IMR-90 (cell line): Measurements from ENCODE around the gene LIMS1. TPM values are rescaled to one million over a fixed set of nuclear protein-coding genes. Genes with fewer than 3 reads are reported as not detected.

Experiments
- ATAC-seq: fragments of 200-7000 bp; cut with Tn5 transposase; 2 replicates; pipeline ENCODE4 v1.9.1; 2020; ENCODE audit warnings: low read depth, mild to moderate bottlenecking, moderate library complexity
- BruUV-seq: library from RNA; stranded (reverse); fragments of 400-500 nt; replicated peaks from 2 replicates; lab custom pipeline; 2021; lab: Mats Ljungman, UMichigan
- CTCF ChIA-PET: fragments of 300-600 bp; formaldehyde crosslinking; extraction: SDS; loops from one replicate; lab custom pipeline; 2021; ENCODE audit warnings: antibody characterized with exemption; lab: Yijun Ruan, JAX
- POLR2A ChIA-PET: fragments of 300-600 bp; sonication (Branson Sonifier 250); formaldehyde crosslinking; loops from one replicate; lab custom pipeline; 2022; ENCODE audit warnings: antibody characterized with exemption; ENCODE audit not compliant: unreplicated experiment; lab: Charles Lee
- DNase-seq: peaks from one replicate; pipeline ENCODE4 v3.0.0; 2013
- H2AFZ ChIP-seq: replicated peaks from 2 replicates; pipeline ENCODE3; 2013; ENCODE audit warnings: low read length, mild to moderate bottlenecking; ENCODE audit not compliant: poor library complexity
- H2AK5ac ChIP-seq: 2 replicates; pipeline ENCODE4 v1.6.1; 2013; ENCODE audit warnings: low read depth, low read length, inconsistent platforms
- H2AK9ac ChIP-seq: replicated peaks from 2 replicates; pipeline ENCODE3; 2013; ENCODE audit warnings: mild to moderate bottlenecking, low read depth, low read length, moderate library complexity; ENCODE audit not compliant: poor library complexity
- H2BK120ac ChIP-seq: 2 replicates; pipeline ENCODE4 v1.6.1; 2013; ENCODE audit warnings: low read depth, low read length, inconsistent platforms
- H2BK15ac ChIP-seq: 3 replicates; pipeline ENCODE4 v1.6.1; 2013; ENCODE audit warnings: low read depth, low read length, inconsistent platforms
- H2BK20ac ChIP-seq: 2 replicates; pipeline ENCODE4 v1.6.1; 2013; ENCODE audit warnings: low read depth, mild to moderate bottlenecking, inconsistent platforms, low read length, moderate library complexity
- H2BK5ac ChIP-seq: 2 replicates; pipeline ENCODE4 v1.6.1; 2013; ENCODE audit warnings: mild to moderate bottlenecking, low read depth, low read length, inconsistent platforms; ENCODE audit not compliant: poor library complexity, severe bottlenecking
- H3K14ac ChIP-seq: replicated peaks from 2 replicates; pipeline ENCODE4 v1.6.1; 2013; ENCODE audit warnings: low read depth, low read length, inconsistent platforms
- H3K18ac ChIP-seq: 2 replicates; pipeline ENCODE4 v1.6.1; 2013; ENCODE audit warnings: low read depth, low read length, control low read depth
- H3K23ac ChIP-seq: 2 replicates; pipeline ENCODE4 v1.6.1; 2013; ENCODE audit warnings: low read depth, low read length, inconsistent platforms
- H3K27ac ChIP-seq: 2 replicates; pipeline ENCODE4 v1.5.1; 2013; ENCODE audit warnings: mild to moderate bottlenecking, control low read depth, low read length; ENCODE audit not compliant: insufficient read depth
- H3K27me3 ChIP-seq: 2 replicates; pipeline ENCODE4 v1.6.1; 2013; ENCODE audit warnings: low read length; ENCODE audit not compliant: control insufficient read depth, insufficient read depth
- H3K36me3 ChIP-seq: 2 replicates; pipeline ENCODE4 v1.6.1; 2013; ENCODE audit warnings: low read length, mixed read lengths; ENCODE audit not compliant: control insufficient read depth, insufficient read depth
- H3K4ac ChIP-seq: 2 replicates; pipeline ENCODE4 v1.6.1; 2013; ENCODE audit warnings: low read depth, low read length, inconsistent platforms
- H3K4me1 ChIP-seq: 2 replicates; pipeline ENCODE4 v1.6.1; 2013; ENCODE audit warnings: low read length, mixed read lengths; ENCODE audit not compliant: control insufficient read depth, insufficient read depth
- H3K4me2 ChIP-seq: 2 replicates; pipeline ENCODE4 v1.6.1; 2013; ENCODE audit warnings: low read depth, mild to moderate bottlenecking, control low read depth, low read length, moderate library complexity
- H3K4me3 ChIP-seq: 2 replicates; pipeline ENCODE4 v1.5.1; 2013; ENCODE audit warnings: low read depth, mild to moderate bottlenecking, control low read depth, low read length, moderate library complexity; ENCODE audit not compliant: insufficient read depth
- H3K56ac ChIP-seq: 2 replicates; pipeline ENCODE4 v1.6.1; 2013; ENCODE audit warnings: low read length, inconsistent platforms; ENCODE audit not compliant: insufficient read depth; ENCODE audit errors: extremely low read depth
- H3K79me1 ChIP-seq, 2 experiments: 2 replicates each; pipeline ENCODE4 v1.6.1; 2013; ENCODE audit warnings: low read length in 2 of 2, inconsistent platforms in 1 of 2, low read depth in 1 of 2
- H3K9ac ChIP-seq: 2 replicates; pipeline ENCODE4 v1.6.1; 2013; ENCODE audit warnings: low read depth, low read length, control low read depth
- H3K9me1 ChIP-seq: 2 replicates; pipeline ENCODE4 v1.6.1; 2013; ENCODE audit warnings: low read length, inconsistent platforms; ENCODE audit not compliant: insufficient read depth
- H3K9me3 ChIP-seq: 2 replicates; pipeline ENCODE4 v1.6.1; 2013; ENCODE audit warnings: low read length; ENCODE audit not compliant: control insufficient read depth, insufficient read depth
- H4K20me1 ChIP-seq: 2 replicates; pipeline ENCODE4 v1.6.1; 2013; ENCODE audit warnings: low read length, inconsistent platforms; ENCODE audit not compliant: insufficient read depth
- H4K5ac ChIP-seq: 2 replicates; pipeline ENCODE4 v1.6.1; 2013; ENCODE audit warnings: mild to moderate bottlenecking, low read depth, low read length, control low read depth
- H4K8ac ChIP-seq, 2 experiments: 2 replicates each; pipeline ENCODE4 v1.6.1; 2013; ENCODE audit warnings: low read depth in 2 of 2, low read length in 2 of 2, control low read depth in 1 of 2, inconsistent platforms in 1 of 2
- H4K91ac ChIP-seq: 2 replicates; pipeline ENCODE4 v1.6.1; 2013; ENCODE audit warnings: low read depth, low read length, inconsistent platforms; ENCODE audit not compliant: insufficient read depth
- BHLHE40 ChIP-seq: fragments of 150-350 bp; IDR thresholded peaks from 2 replicates; pipeline ENCODE4 v1.6.1; 2016; ENCODE audit warnings: mild to moderate bottlenecking, low read depth, low read length
- CHD1 ChIP-seq: IDR thresholded peaks from 2 replicates; pipeline ENCODE4 v1.6.1; 2012; ENCODE audit warnings: low read depth, low read length, improper control_type of control experiment
- FOS ChIP-seq: fragments of 150-350 bp; IDR thresholded peaks from 2 replicates; pipeline ENCODE4 v1.6.1; 2016; ENCODE audit warnings: low read depth, low read length
- MAFK ChIP-seq: IDR thresholded peaks from 2 replicates; pipeline ENCODE4 v1.6.1; 2012; ENCODE audit warnings: low read depth, low read length, improper control_type of control experiment
- MAZ ChIP-seq: IDR thresholded peaks from 2 replicates; pipeline ENCODE4 v1.6.1; 2012; ENCODE audit warnings: low read depth, mild to moderate bottlenecking, low read length, improper control_type of control experiment, moderate library complexity, borderline replicate concordance
- MXI1 ChIP-seq: IDR thresholded peaks from 2 replicates; pipeline ENCODE4 v1.6.1; 2012; ENCODE audit warnings: low read depth, mild to moderate bottlenecking, low read length, moderate library complexity, borderline replicate concordance
- NFE2L2 ChIP-seq: fragments of 150-350 bp; IDR thresholded peaks from 2 replicates; pipeline ENCODE4 v1.6.1; 2016; ENCODE audit warnings: low read depth, mild to moderate bottlenecking, low read length
- POLR2A ChIP-seq: IDR thresholded peaks from 2 replicates; pipeline ENCODE4 v1.6.1; 2012; ENCODE audit warnings: mild to moderate bottlenecking, low read depth, low read length
- RAD21 ChIP-seq: IDR thresholded peaks from 2 replicates; pipeline ENCODE4 v1.6.1; 2012; ENCODE audit warnings: low read length, improper control_type of control experiment
- RCOR1 ChIP-seq: IDR thresholded peaks from 2 replicates; pipeline ENCODE4 v1.6.1; 2012; ENCODE audit warnings: mild to moderate bottlenecking, low read length, improper control_type of control experiment; ENCODE audit not compliant: insufficient replicate concordance
- RFX5 ChIP-seq: IDR thresholded peaks from 2 replicates; pipeline ENCODE4 v1.8.0; 2012; ENCODE audit warnings: low read depth, mild to moderate bottlenecking, low read length, moderate library complexity
- SMC3 ChIP-seq: fragments of 150-350 bp; IDR thresholded peaks from 2 replicates; pipeline ENCODE4 v1.6.1; 2016; ENCODE audit warnings: low read depth, mild to moderate bottlenecking, antibody characterized with exemption, low read length, moderate library complexity
- WGBS, 2 experiments: methylation state at CpG; one replicate each; pipeline versions ENCODE4 v1.1.5 to v1.1.7; 2013; ENCODE audit warnings: missing lambda C conversion rate in 2 of 2; ENCODE audit not compliant: insufficient read length in 1 of 2; ENCODE audit errors: extremely low coverage in 2 of 2; 5-methylcytosine and 5-hydroxymethylcytosine counted together
- dilution Hi-C: fragments of 300-500 bp; cut with HindIII; formaldehyde crosslinking; loops from one replicate; pipeline ENCODE4 v1.14.3; 2018; ENCODE audit warnings: low sequenced_read_pairs; ENCODE audit not compliant: unreplicated experiment
- in situ Hi-C: fragments of 300-500 bp; cut with MboI; formaldehyde crosslinking; loops from 3 replicates; pipeline ENCODE4 v1.14.3; 2019; ENCODE audit warnings: low sequenced_read_pairs, inconsistent platforms, mixed read lengths
- intact Hi-C: fragments of 100-400 bp; cut with micrococcal nuclease; formaldehyde crosslinking; loops from 2 replicates; pipeline ENCODE4 v1.10.0; 2022
- polyA plus RNA-seq, 3 experiments: library from polyadenylated mRNA; depleted of rRNA; stranded (reverse); fragments of >200 nt; gene quantifications; 2 replicates each; pipeline ENCODE4 v1.2.3, GENCODE V29; 2012; ENCODE audit warnings: low replicate concordance in 1 of 3
- total RNA-seq: library from RNA; depleted of rRNA; stranded (reverse); fragments of >200 nt; gene quantifications from 2 replicates; pipeline ENCODE4 v1.2.3, GENCODE V29; 2012
- TF ChIP-seq, protein P1 (sequence below): fragments of 150-350 bp; IDR thresholded peaks from 2 replicates; pipeline ENCODE4 v1.6.1; 2016; ENCODE audit warnings: low read depth, mild to moderate bottlenecking, low read length, moderate library complexity, borderline replicate concordance
- TF ChIP-seq, protein P2 (sequence below): conservative IDR thresholded peaks from 2 replicates; pipeline ENCODE4 v1.5.1; 2012; ENCODE audit warnings: mild to moderate bottlenecking, low read depth, low read length, improper control_type of control experiment
- TF ChIP-seq, protein P3 (sequence below): fragments of 150-350 bp; IDR thresholded peaks from 2 replicates; pipeline ENCODE4 v1.6.1; 2017; ENCODE audit warnings: mild to moderate bottlenecking, antibody characterized with exemption, low read length, low read depth

Gene LIMS1
- total and polyA plus RNA-seq, 2 of the 4 experiments (the other 2 are of a cell fraction), result 59.1 to 131 TPM

DNA sequence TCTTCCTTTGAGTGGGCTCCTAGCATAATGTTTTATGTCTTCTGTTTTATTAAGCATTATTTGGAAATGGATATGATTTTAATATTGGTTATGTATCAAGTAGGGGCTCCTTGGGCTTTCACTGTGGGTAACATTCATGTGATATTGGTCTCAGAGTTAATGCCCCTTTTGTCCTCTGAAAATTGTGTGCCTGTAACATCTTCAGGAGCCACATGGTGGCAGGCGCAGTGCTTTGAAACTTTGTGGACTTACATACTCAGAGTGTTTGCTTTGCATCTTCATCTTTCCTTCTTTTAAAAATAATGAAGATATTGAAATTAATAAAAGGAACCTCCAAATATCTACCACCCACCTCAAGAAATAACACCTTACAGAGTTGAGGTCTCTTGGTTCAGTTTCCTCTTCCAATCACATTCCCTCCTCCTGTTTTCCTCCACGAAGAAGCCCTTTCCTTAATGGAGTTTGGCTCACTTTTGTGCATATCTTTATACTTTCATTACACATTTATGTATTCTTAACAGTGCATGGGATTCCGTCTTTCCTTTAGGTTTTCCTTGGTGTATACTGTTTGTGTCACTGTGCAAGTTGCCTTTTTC is 73.5 kb downstream of the LIMS1 start:
- Histone ChIP-seq H3K27me3 (no peaks in the 10 kb centered on the region), H3K14ac (no peak overlapping the region), H3K4me1 (peaks cover 10% of the 10 kb centered on the region), H3K18ac (no peak overlapping the region), H3K23ac (no peak overlapping the region), H3K4me2 (no peak overlapping the region), H3K4me3 (no peak overlapping the region), H4K5ac (no peak overlapping the region), H3K9ac (no peak overlapping the region), H2AFZ (no peak overlapping the region), H2BK5ac (no peak overlapping the region), H3K9me3 (no peaks in the 10 kb centered on the region), H3K27ac (no peak overlapping the region), H3K9me1 (peaks cover 18% of the 10 kb centered on the region), H2BK20ac (no peak overlapping the region), H3K56ac (no peak overlapping the region), H2BK120ac (no peak overlapping the region), H2AK5ac (no peak overlapping the region), H3K79me1 (peaks cover 14 to 77% of the 10 kb centered on the region in 2 experiments), H2AK9ac (no peak overlapping the region), H3K4ac (no peak overlapping the region), H2BK15ac (no peak overlapping the region), H4K20me1 (peaks cover 34% of the 10 kb centered on the region), H4K8ac (no peak overlapping the region), H4K91ac (no peak overlapping the region), H3K36me3 (0 out of 2 replicates have a peak, but pooled peaks cover 2% of the 10 kb centered on the region)
- DNase-seq (peak; percentile 59), ATAC-seq (peak; percentile 68; the same call in 1 of the 2 replicates)
- no TSS peak for BruUV-seq
- in situ Hi-C loops, result no loop called here
- dilution Hi-C loops, result no loop called here
- ChIA-PET CTCF (no interaction called here), POLR2A (no interaction called here)
- intact Hi-C loops, result loop anchor here (1.0 kb wide), 1 partner anchor 28 kb away; no protein-coding TSS in a partner anchor
- no CpG with 5 or more reads among the region's 3 CpGs for WGBS, 2 experiments
- TF ChIP-seq POLR2A, result no peak
- TF ChIP-seq MAZ, result no peak
- peak; percentile 81 for TF ChIP-seq RAD21
- TF ChIP-seq RCOR1, result no peak
- TF ChIP-seq NFE2L2, result no peak
- peak; percentile 80 for TF ChIP-seq SMC3
- no peak for TF ChIP-seq MXI1
- TF ChIP-seq, protein P1, sequence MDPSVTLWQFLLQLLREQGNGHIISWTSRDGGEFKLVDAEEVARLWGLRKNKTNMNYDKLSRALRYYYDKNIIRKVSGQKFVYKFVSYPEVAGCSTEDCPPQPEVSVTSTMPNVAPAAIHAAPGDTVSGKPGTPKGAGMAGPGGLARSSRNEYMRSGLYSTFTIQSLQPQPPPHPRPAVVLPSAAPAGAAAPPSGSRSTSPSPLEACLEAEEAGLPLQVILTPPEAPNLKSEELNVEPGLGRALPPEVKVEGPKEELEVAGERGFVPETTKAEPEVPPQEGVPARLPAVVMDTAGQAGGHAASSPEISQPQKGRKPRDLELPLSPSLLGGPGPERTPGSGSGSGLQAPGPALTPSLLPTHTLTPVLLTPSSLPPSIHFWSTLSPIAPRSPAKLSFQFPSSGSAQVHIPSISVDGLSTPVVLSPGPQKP, result no peak
- TF ChIP-seq CHD1, result no peak
- TF ChIP-seq BHLHE40, result no peak
- no peak for TF ChIP-seq RFX5
- TF ChIP-seq FOS, result no peak
- TF ChIP-seq, protein P2, sequence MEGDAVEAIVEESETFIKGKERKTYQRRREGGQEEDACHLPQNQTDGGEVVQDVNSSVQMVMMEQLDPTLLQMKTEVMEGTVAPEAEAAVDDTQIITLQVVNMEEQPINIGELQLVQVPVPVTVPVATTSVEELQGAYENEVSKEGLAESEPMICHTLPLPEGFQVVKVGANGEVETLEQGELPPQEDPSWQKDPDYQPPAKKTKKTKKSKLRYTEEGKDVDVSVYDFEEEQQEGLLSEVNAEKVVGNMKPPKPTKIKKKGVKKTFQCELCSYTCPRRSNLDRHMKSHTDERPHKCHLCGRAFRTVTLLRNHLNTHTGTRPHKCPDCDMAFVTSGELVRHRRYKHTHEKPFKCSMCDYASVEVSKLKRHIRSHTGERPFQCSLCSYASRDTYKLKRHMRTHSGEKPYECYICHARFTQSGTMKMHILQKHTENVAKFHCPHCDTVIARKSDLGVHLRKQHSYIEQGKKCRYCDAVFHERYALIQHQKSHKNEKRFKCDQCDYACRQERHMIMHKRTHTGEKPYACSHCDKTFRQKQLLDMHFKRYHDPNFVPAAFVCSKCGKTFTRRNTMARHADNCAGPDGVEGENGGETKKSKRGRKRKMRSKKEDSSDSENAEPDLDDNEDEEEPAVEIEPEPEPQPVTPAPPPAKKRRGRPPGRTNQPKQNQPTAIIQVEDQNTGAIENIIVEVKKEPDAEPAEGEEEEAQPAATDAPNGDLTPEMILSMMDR, result peak; percentile 65
- TF ChIP-seq, protein P3, sequence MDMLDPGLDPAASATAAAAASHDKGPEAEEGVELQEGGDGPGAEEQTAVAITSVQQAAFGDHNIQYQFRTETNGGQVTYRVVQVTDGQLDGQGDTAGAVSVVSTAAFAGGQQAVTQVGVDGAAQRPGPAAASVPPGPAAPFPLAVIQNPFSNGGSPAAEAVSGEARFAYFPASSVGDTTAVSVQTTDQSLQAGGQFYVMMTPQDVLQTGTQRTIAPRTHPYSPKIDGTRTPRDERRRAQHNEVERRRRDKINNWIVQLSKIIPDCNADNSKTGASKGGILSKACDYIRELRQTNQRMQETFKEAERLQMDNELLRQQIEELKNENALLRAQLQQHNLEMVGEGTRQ, result no peak
- no peak for TF ChIP-seq MAFK
